GM23338 (cell line): Measurements from ENCODE around the gene SLC16A13.

Experiments
- ETS1 ChIP-seq: IDR thresholded peaks from 2 replicates; pipeline ENCODE4 v1.6.1; 2016; ENCODE audit warnings: antibody characterized with exemption
- EZH2 ChIP-seq: fragments of 200-600 bp; sonication (generic); IDR thresholded peaks from one replicate; pipeline ENCODE4 v1.8.0; 2017; ENCODE audit warnings: antibody characterized with exemption, mild to moderate bottlenecking, low read depth; ENCODE audit not compliant: unreplicated experiment
- EZH2phosphoT487 ChIP-seq: fragments of 200-600 bp; sonication (generic); IDR thresholded peaks from one replicate; pipeline ENCODE4 v1.8.1; 2018; ENCODE audit warnings: antibody characterized with exemption; ENCODE audit not compliant: unreplicated experiment
- JUNB ChIP-seq: IDR thresholded peaks from one replicate; pipeline ENCODE4 v1.6.1; 2016; ENCODE audit warnings: antibody characterized with exemption; ENCODE audit not compliant: unreplicated experiment
- POLR2AphosphoS5 ChIP-seq: IDR thresholded peaks from 2 replicates; pipeline ENCODE4 v1.6.1; 2016; ENCODE audit warnings: antibody characterized with exemption, low read depth
- STAT1 ChIP-seq: IDR thresholded peaks from one replicate; pipeline ENCODE4 v1.6.1; 2016; ENCODE audit warnings: antibody characterized with exemption; ENCODE audit not compliant: unreplicated experiment
- ZNF114 ChIP-seq: fragments of 250-450 bp; sonication (Bioruptor Pico); IDR thresholded peaks from 2 replicates; pipeline ENCODE4 v1.5.0; 2020; ENCODE audit warnings: mild to moderate bottlenecking, moderate library complexity
- ZNF331 ChIP-seq: fragments of 250-450 bp; sonication (Bioruptor Pico); IDR thresholded peaks from 2 replicates; pipeline ENCODE4 v1.5.0; 2020; ENCODE audit warnings: low read depth, mild to moderate bottlenecking, moderate library complexity
- ZNF462 ChIP-seq: fragments of 250-450 bp; sonication (Bioruptor Pico); IDR thresholded peaks from 2 replicates; pipeline ENCODE4 v1.5.0; 2020; ENCODE audit warnings: mild to moderate bottlenecking, moderate library complexity
- TF ChIP-seq, protein P1 (sequence below): IDR thresholded peaks from one replicate; pipeline ENCODE4 v1.6.1; 2018; ENCODE audit warnings: antibody characterized with exemption; ENCODE audit not compliant: unreplicated experiment
- TF ChIP-seq, protein P2 (sequence below), 2 experiments: fragments of 200-600 bp in 1 of 2; sonication (generic) in 1 of 2; conservative IDR thresholded peaks; 2 replicates each; pipeline versions ENCODE4 v1.5.1 to v1.6.1; 2016 to 2017; ENCODE audit warnings: antibody characterized with exemption in 2 of 2, low read depth in 2 of 2, mild to moderate bottlenecking in 2 of 2, moderate library complexity in 1 of 2

DNA sequence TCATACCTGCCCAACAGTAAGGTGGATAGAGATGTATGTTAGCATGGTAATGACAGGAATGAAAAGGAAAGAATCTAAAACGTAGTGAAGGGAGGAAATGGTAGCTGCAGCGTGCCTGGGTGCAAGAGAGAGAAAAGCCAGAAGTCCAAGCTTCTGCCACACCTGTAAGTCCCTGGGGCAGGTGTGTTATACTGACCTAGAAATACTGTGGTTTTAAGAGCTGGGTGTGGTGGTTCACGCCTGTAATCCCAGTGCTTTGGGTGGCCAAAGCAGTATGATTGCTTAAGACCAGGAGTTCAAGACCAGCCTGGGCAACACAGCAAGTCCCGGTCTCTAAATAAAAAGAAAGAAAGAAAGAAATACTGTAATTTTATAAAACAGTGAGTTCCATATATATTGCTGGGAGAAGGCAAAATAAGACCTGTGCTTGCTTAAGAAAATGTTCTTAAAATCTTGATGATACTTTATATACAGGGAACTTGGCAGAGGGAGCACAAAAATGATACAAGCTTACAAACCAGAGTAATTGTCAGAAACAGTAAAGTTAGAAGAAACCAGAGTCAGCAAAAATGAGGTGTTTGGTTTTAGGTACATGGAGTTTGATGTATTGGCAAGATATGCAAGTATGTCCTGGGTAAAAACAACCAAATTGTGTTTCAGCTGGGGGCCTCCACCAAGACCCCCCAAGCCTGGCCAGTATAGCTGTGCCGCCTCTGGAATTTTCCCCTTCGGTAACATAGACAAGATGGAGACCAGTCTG is 33.3 kb upstream of the SLC16A13 start:
- TF ChIP-seq, protein P1, sequence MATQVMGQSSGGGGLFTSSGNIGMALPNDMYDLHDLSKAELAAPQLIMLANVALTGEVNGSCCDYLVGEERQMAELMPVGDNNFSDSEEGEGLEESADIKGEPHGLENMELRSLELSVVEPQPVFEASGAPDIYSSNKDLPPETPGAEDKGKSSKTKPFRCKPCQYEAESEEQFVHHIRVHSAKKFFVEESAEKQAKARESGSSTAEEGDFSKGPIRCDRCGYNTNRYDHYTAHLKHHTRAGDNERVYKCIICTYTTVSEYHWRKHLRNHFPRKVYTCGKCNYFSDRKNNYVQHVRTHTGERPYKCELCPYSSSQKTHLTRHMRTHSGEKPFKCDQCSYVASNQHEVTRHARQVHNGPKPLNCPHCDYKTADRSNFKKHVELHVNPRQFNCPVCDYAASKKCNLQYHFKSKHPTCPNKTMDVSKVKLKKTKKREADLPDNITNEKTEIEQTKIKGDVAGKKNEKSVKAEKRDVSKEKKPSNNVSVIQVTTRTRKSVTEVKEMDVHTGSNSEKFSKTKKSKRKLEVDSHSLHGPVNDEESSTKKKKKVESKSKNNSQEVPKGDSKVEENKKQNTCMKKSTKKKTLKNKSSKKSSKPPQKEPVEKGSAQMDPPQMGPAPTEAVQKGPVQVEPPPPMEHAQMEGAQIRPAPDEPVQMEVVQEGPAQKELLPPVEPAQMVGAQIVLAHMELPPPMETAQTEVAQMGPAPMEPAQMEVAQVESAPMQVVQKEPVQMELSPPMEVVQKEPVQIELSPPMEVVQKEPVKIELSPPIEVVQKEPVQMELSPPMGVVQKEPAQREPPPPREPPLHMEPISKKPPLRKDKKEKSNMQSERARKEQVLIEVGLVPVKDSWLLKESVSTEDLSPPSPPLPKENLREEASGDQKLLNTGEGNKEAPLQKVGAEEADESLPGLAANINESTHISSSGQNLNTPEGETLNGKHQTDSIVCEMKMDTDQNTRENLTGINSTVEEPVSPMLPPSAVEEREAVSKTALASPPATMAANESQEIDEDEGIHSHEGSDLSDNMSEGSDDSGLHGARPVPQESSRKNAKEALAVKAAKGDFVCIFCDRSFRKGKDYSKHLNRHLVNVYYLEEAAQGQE, result no peak
- TF ChIP-seq, protein P2, sequence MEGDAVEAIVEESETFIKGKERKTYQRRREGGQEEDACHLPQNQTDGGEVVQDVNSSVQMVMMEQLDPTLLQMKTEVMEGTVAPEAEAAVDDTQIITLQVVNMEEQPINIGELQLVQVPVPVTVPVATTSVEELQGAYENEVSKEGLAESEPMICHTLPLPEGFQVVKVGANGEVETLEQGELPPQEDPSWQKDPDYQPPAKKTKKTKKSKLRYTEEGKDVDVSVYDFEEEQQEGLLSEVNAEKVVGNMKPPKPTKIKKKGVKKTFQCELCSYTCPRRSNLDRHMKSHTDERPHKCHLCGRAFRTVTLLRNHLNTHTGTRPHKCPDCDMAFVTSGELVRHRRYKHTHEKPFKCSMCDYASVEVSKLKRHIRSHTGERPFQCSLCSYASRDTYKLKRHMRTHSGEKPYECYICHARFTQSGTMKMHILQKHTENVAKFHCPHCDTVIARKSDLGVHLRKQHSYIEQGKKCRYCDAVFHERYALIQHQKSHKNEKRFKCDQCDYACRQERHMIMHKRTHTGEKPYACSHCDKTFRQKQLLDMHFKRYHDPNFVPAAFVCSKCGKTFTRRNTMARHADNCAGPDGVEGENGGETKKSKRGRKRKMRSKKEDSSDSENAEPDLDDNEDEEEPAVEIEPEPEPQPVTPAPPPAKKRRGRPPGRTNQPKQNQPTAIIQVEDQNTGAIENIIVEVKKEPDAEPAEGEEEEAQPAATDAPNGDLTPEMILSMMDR (conservative IDR thresholded peaks at IDR 0.05; ENCODE audit: low read depth in 2 of 2), result no peak
- TF ChIP-seq EZH2phosphoT487, result no peak
- no peak for TF ChIP-seq JUNB
- no peak for TF ChIP-seq ETS1
- no peak for TF ChIP-seq EZH2
- TF ChIP-seq POLR2AphosphoS5, result no peak
- TF ChIP-seq STAT1, result no peak
- no peak for TF ChIP-seq ZNF114 (CRISPR knock-in tag)
- no peak for TF ChIP-seq ZNF331 (CRISPR knock-in tag)
- TF ChIP-seq ZNF462 (CRISPR knock-in tag), result no peak
